ENCODE data around the gene SKOR1. TPM values are rescaled to one million over a fixed set of nuclear protein-coding genes. Genes with fewer than 3 reads are reported as not detected.

The SKOR1 gene
- total RNA-seq, 1 experiment from 2014 or later, result 0.81 TPM

- BruUV-seq (replicated peaks), result no TSS peak
- intact Hi-C loops (cut with micrococcal nuclease), result no loop called here
- ChIA-PET POLR2A (no interaction called here), RAD21 (ENCODE audit: low non-redundant PET in 1 of 2, low total read pairs in 2 of 2, uncharacterized antibody in 2 of 2, unreplicated experiment in 2 of 2) (no interaction called here), CTCF (no interaction called here)
- DNase-seq (ENCODE audit: low read depth, low spot score) (no peak), ATAC-seq (no peak)
- Histone ChIP-seq H3K9me2 (ENCODE audit: insufficient read depth) (no peaks in the 10 kb centered on the region), H3K4me2 (ENCODE audit: low read length) (no peak overlapping the region), H3K4me1 (ENCODE audit: control insufficient read depth in 1 of 2, insufficient read depth in 2 of 2, low read length in 2 of 2) (no peaks in the 10 kb centered on the region), H3K4me3 (replicated peaks in 1 of 2; ENCODE audit: low read depth in 1 of 2, low read length in 2 of 2) (no peak overlapping the region), H3K27ac (ENCODE audit: low read depth, low read length) (no peak overlapping the region), H3K27me3 (ENCODE audit: insufficient read depth, low read length) (no peaks in the 10 kb centered on the region), H3K79me2 (ENCODE audit: insufficient read depth, low read length) (no peaks in the 10 kb centered on the region), H3K9ac (ENCODE audit: low read length) (no peak overlapping the region), H3K9me3 (ENCODE audit: control insufficient read depth in 1 of 2, insufficient read depth in 1 of 2, low read depth in 1 of 2, low read length in 2 of 2) (no peaks in the 10 kb centered on the region), H3K36me3 (ENCODE audit: control insufficient read depth in 1 of 2, insufficient read depth in 2 of 2, low read length in 2 of 2) (no peaks in the 10 kb centered on the region), H4K20me1 (ENCODE audit: insufficient read depth) (no peaks in the 10 kb centered on the region), H2AFZ (ENCODE audit: low read depth, low read length, poor library complexity, severe bottlenecking) (no peak overlapping the region)
- TF ChIP-seq SIN3A (IDR thresholded peaks at IDR 0.05; ENCODE audit: low read depth) (no peak), YY1 (IDR thresholded peaks at IDR 0.05; ENCODE audit: extremely low read depth, insufficient replicate concordance, low read depth, low read length) (no peak), EGR1 (IDR thresholded peaks at IDR 0.05; ENCODE audit: low read depth) (no peak), CBX3 (IDR thresholded peaks at IDR 0.05; ENCODE audit: low read depth) (no peak), ELF1 (IDR thresholded peaks at IDR 0.05; ENCODE audit: borderline replicate concordance, low read depth) (no peak), POLR2A (IDR thresholded peaks at IDR 0.05; ENCODE audit: borderline replicate concordance, extremely low read depth, insufficient read depth, insufficient read length) (no peak), ZNF274 (IDR thresholded peaks at IDR 0.05; ENCODE audit: low read depth, low read length) (no peak), CEBPB (IDR thresholded peaks at IDR 0.05; ENCODE audit: low read depth) (no peak), RAD21 (IDR thresholded peaks at IDR 0.05; ENCODE audit: low read depth) (no peak), TCF7L2 (IDR thresholded peaks at IDR 0.05; ENCODE audit: borderline replicate concordance, extremely low read depth, insufficient read depth, insufficient read length) (no peak), SRF (IDR thresholded peaks at IDR 0.05; ENCODE audit: low read depth) (no peak), SP1 (IDR thresholded peaks at IDR 0.05; ENCODE audit: low read depth) (no peak), EZH2phosphoT487 (IDR thresholded peaks at IDR 0.05; ENCODE audit: borderline replicate concordance) (no peak), FOSL1 (IDR thresholded peaks at IDR 0.05; ENCODE audit: low read depth) (no peak), ATF3 (IDR thresholded peaks at IDR 0.05) (no peak), ZFX (IDR thresholded peaks at IDR 0.05) (no peak)
- TF ChIP-seq, protein P1, sequence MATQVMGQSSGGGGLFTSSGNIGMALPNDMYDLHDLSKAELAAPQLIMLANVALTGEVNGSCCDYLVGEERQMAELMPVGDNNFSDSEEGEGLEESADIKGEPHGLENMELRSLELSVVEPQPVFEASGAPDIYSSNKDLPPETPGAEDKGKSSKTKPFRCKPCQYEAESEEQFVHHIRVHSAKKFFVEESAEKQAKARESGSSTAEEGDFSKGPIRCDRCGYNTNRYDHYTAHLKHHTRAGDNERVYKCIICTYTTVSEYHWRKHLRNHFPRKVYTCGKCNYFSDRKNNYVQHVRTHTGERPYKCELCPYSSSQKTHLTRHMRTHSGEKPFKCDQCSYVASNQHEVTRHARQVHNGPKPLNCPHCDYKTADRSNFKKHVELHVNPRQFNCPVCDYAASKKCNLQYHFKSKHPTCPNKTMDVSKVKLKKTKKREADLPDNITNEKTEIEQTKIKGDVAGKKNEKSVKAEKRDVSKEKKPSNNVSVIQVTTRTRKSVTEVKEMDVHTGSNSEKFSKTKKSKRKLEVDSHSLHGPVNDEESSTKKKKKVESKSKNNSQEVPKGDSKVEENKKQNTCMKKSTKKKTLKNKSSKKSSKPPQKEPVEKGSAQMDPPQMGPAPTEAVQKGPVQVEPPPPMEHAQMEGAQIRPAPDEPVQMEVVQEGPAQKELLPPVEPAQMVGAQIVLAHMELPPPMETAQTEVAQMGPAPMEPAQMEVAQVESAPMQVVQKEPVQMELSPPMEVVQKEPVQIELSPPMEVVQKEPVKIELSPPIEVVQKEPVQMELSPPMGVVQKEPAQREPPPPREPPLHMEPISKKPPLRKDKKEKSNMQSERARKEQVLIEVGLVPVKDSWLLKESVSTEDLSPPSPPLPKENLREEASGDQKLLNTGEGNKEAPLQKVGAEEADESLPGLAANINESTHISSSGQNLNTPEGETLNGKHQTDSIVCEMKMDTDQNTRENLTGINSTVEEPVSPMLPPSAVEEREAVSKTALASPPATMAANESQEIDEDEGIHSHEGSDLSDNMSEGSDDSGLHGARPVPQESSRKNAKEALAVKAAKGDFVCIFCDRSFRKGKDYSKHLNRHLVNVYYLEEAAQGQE (IDR thresholded peaks at IDR 0.05; ENCODE audit: low read depth), result no peak
These were observed 42.0 kb upstream of the SKOR1 start for GRCh38 chr15:67783303-67783702.

All from HCT116 (cell line).